ENCODE measurements around the gene PCP2. TPM values are rescaled to one million over a fixed set of nuclear protein-coding genes. Genes with fewer than 3 reads are reported as not detected.

PCP2 gene
- not detected in 2 replicates for total RNA-seq

GRCh38 chr19:7633698-7634097 is at the start of gene PCP2:
TSS of gene PCP2 (minus strand) at chr19:7633719. CDS start at chr19:7633457, 262 bp downstream.

GRCh38 chr19:7680606-7681339 is 47.3 kb upstream of the PCP2 start, which contains the start of gene TRAPPC5:
TSS of gene TRAPPC5 (plus strand) at chr19:7680833. CDS start at chr19:7682254, 1,421 bp downstream.

GRCh38 chr19:7676854-7677253 is 43.3 kb upstream of the PCP2 start, which contains the start of gene MCEMP1:
TSS of gene MCEMP1 (plus strand) at chr19:7677090. CDS start at chr19:7677121, 31 bp downstream.

GRCh38 chr19:7668842-7669241 is 35.3 kb upstream of the PCP2 start, which contains the start of gene RETN:
TSS of gene RETN (plus strand) at chr19:7669049. CDS start at chr19:7669327, 278 bp downstream.

GRCh38 chr19:7636691-7637373 is 3.3 kb upstream of the PCP2 start, which contains the start of gene STXBP2:
TSS of gene STXBP2 (plus strand) at chr19:7637110. CDS start at chr19:7637150, 40 bp downstream.

GRCh38 chr19:7629347-7630054 is 4.0 kb downstream of the PCP2 start, which contains the start of the genes PET100 and XAB2:
TSS of gene PET100 (plus strand) at chr19:7629793. CDS start at chr19:7629834, 41 bp downstream.
TSS of gene XAB2 (minus strand) at chr19:7629545. CDS start at chr19:7629527, 18 bp downstream.

GRCh38 chr19:7595466-7596133 is 37.9 kb downstream of the PCP2 start, which contains the start of gene CAMSAP3:
TSS of gene CAMSAP3 (plus strand) at chr19:7595863. CDS start at chr19:7596003, 140 bp downstream.

Other genes with a start within 250 kb of the PCP2 start
- 2.4 and 2.6 TPM in 2 replicates for gene PEX11G, start 144.7 kb downstream of the PCP2 start, total RNA-seq
- gene ZNF358, start 117.6 kb downstream of the PCP2 start, total RNA-seq: 9.8 and 17.8 TPM in 2 replicates
- gene MCOLN1, start 111.1 kb downstream of the PCP2 start, total RNA-seq: 1.9 and 5.3 TPM in 2 replicates
- 63.5 and 87.2 TPM in 2 replicates for gene PNPLA6, start 98.0 kb downstream of the PCP2 start, total RNA-seq
- gene CAMSAP3, start 37.9 kb downstream of the PCP2 start, total RNA-seq: 3.8 and 12.3 TPM in 2 replicates
- 22.4 and 31.8 TPM in 2 replicates for gene XAB2, start 4.2 kb downstream of the PCP2 start, total RNA-seq
- gene PET100, start 3.9 kb downstream of the PCP2 start, total RNA-seq: 6.0 and 8.0 TPM in 2 replicates
- 47.5 and 57.6 TPM in 2 replicates for gene STXBP2, start 3.4 kb upstream of the PCP2 start, total RNA-seq
- gene RETN, start 35.3 kb upstream of the PCP2 start, total RNA-seq: not detected in 2 replicates
- not detected in 2 replicates for gene MCEMP1, start 43.4 kb upstream of the PCP2 start, total RNA-seq
- gene TRAPPC5, start 47.1 kb upstream of the PCP2 start, total RNA-seq: 74.0 and 75.9 TPM in 2 replicates
- not detected in 2 replicates for gene FCER2, start 68.4 kb upstream of the PCP2 start, total RNA-seq
- not detected in 2 replicates for gene CLEC4G, start 98.4 kb upstream of the PCP2 start, total RNA-seq
- not detected in 2 replicates for gene CD209, start 113.8 kb upstream of the PCP2 start, total RNA-seq
- gene CLEC4M, start 129.5 kb upstream of the PCP2 start, total RNA-seq: not detected in 2 replicates
- gene EVI5L, start 196.5 kb upstream of the PCP2 start, total RNA-seq: 12.0 and 12.1 TPM in 2 replicates
- under 0.01 TPM in 1 of 2 replicates, not detected in the other for gene PRR36, start 240.7 kb upstream of the PCP2 start, total RNA-seq

Data from tracheal epithelial cell (primary cell).